ENCODE measurements around the gene FST.

FST gene

DNA sequence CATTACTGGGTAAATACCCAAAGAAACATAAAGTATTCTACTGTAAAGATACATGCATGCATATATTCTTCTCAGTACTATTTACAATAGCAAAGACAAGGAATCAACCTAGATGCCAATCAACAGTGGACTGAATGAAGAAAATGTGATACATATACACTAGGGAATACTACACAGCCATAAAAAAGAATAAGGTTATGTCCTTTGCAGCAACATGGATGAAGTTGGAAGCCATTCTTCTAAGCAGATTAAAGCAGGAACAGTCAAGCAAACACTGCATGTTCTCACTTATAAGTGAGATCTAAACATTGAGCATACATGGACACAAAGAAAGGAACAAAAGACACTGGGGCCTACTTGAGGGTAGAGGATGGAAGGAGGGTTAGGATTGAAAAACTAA lies 40.4 kb downstream of the FST start:
- Histone ChIP-seq H3K9ac (ENCODE audit: low read length) (no peak overlapping the region), H3K27ac (ENCODE audit: low read length) (no peak overlapping the region), H3K36me3 (replicated peaks; ENCODE audit: low read depth, low read length) (no peaks in the 10 kb centered on the region), H2AFZ (ENCODE audit: low read depth, low read length) (no peak overlapping the region), H3K4me2 (ENCODE audit: low read length) (no peak overlapping the region), H3K4me3 (ENCODE audit: low read length) (no peak overlapping the region), H3K27me3 (ENCODE audit: low read depth, low read length) (no peaks in the 10 kb centered on the region), H3K9me3 (ENCODE audit: insufficient read depth, low read length) (no peaks in the 10 kb centered on the region), H4K20me1 (ENCODE audit: insufficient read depth, low read length) (no peaks in the 10 kb centered on the region), H3K79me2 (ENCODE audit: low read length) (no peaks in the 10 kb centered on the region), H3K4me1 (ENCODE audit: low read length) (no peaks in the 10 kb centered on the region)
- no peak for TF ChIP-seq EZH2phosphoT487 (IDR thresholded peaks at IDR 0.05; ENCODE audit: low read depth)
- TF ChIP-seq, protein P1, sequence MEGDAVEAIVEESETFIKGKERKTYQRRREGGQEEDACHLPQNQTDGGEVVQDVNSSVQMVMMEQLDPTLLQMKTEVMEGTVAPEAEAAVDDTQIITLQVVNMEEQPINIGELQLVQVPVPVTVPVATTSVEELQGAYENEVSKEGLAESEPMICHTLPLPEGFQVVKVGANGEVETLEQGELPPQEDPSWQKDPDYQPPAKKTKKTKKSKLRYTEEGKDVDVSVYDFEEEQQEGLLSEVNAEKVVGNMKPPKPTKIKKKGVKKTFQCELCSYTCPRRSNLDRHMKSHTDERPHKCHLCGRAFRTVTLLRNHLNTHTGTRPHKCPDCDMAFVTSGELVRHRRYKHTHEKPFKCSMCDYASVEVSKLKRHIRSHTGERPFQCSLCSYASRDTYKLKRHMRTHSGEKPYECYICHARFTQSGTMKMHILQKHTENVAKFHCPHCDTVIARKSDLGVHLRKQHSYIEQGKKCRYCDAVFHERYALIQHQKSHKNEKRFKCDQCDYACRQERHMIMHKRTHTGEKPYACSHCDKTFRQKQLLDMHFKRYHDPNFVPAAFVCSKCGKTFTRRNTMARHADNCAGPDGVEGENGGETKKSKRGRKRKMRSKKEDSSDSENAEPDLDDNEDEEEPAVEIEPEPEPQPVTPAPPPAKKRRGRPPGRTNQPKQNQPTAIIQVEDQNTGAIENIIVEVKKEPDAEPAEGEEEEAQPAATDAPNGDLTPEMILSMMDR (IDR thresholded peaks at IDR 0.05; ENCODE audit: low read depth, low read length): no peak

All from OCI-LY3 (cell line).